Coronary artery (tissue), 2 donors: ENCODE results near the gene PODXL2.

Experiments
- DNase-seq: peaks from one replicate; pipeline ENCODE4 v3.0.0-alpha.2; 2017; ENCODE audit warnings: low spot score
- H3K27ac ChIP-seq, 2 donors: fragments of 200-600 bp; sonication (generic); one replicate each; pipeline ENCODE4 v1.5.1; 2016 to 2019
- H3K4me3 ChIP-seq: fragments of 200-600 bp; sonication (generic); 2 replicates; pipeline ENCODE4 v1.5.1; 2016; ENCODE audit warnings: mild to moderate bottlenecking, moderate library complexity
- TF ChIP-seq, protein P1 (sequence below): fragments of 200-600 bp; sonication (generic); IDR thresholded peaks from one replicate; pipeline ENCODE4 v1.5.1; 2019; ENCODE audit warnings: antibody characterized with exemption

Gene PODXL2

DNA sequence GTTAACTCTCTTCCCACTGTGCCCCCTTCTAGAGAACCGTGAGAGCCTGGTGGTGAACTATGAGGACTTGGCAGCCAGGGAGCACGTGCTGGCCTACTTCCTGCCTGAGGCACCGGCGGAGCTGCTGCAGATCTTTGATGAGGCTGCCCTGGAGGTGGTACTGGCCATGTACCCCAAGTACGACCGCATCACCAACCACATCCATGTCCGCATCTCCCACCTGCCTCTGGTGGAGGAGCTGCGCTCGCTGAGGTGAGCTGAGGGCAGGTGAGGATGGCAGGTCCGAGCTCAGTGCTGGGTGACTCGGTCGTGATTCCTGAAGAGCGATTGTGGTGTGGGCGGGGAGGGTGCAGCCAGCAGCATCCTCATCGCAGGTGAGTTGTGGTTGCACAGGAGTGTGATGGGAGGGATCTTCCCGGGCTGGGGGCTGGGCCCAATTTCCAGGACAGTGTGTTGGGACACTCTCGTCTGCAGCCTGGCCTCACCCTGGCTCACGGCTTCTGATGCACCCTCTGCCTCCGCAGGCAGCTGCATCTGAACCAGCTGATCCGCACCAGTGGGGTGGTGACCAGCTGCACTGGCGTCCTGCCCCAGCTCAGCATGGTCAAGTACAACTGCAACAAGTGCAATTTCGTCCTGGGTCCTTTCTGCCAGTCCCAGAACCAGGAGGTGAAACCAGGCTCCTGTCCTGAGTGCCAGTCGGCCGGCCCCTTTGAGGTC, 22.7 kb upstream of the PODXL2 start:
- H3K4me3 ChIP-seq = no peak overlapping the region
- no peak for DNase-seq
- TF ChIP-seq, protein P1, sequence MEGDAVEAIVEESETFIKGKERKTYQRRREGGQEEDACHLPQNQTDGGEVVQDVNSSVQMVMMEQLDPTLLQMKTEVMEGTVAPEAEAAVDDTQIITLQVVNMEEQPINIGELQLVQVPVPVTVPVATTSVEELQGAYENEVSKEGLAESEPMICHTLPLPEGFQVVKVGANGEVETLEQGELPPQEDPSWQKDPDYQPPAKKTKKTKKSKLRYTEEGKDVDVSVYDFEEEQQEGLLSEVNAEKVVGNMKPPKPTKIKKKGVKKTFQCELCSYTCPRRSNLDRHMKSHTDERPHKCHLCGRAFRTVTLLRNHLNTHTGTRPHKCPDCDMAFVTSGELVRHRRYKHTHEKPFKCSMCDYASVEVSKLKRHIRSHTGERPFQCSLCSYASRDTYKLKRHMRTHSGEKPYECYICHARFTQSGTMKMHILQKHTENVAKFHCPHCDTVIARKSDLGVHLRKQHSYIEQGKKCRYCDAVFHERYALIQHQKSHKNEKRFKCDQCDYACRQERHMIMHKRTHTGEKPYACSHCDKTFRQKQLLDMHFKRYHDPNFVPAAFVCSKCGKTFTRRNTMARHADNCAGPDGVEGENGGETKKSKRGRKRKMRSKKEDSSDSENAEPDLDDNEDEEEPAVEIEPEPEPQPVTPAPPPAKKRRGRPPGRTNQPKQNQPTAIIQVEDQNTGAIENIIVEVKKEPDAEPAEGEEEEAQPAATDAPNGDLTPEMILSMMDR = no peak
- no peak overlapping the region for H3K27ac ChIP-seq

DNA sequence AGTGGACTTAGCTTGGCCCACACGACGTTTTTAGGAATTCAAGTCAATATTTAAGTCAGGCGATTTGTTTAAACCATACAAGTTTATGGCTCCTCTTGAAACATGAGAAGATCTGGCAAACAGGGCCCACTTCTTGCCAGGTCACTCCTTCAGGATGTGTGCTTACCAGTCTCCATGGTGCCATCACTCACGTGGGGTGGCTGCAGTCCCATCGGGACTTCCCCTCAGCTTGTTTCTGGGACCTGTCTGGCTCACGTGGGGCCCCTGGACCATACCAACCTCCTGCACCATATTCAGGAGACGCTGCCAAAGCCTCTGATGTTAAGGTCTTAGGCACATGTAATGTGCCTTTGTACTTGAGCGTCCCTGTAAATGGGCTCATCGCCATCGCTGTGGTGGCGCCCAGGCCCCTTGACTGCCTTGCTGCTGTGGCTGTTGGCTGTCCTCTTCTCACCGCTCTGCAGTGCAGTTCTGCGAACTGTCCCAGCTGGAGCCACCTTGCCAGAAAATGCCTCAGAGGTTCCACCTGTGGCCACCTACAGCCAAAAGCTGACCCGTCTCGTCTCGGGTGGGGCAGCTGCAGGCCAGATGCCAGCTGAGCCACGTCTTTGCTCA, 21.9 kb upstream of the PODXL2 start:
- TF ChIP-seq, protein P1 = no peak
- H3K27ac ChIP-seq = no peak overlapping the region
- H3K4me3 ChIP-seq = no peak overlapping the region
- DNase-seq = no peak

GRCh38 chr3:127607675-127608361, 21.2 kb upstream of the PODXL2 start:
- DNase-seq = no peak
- Histone ChIP-seq H3K4me3 (no peak overlapping the region), H3K27ac (no peak overlapping the region)
- TF ChIP-seq, protein P1 = no peak

DNA sequence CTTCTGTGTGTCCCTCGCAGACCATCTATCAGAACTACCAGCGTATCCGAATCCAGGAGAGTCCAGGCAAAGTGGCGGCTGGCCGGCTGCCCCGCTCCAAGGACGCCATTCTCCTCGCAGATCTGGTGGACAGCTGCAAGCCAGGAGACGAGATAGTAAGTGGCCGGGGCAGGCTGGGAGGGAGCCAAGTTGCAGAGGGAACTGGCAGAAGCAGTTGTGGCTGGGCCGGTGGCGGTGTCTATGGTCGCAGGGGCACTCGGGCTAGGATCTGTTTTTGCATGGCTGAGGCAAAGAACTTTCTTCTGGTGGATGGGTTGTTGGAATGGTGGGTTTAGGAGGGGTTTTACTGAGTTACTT, 20.6 kb upstream of the PODXL2 start:
- H3K27ac ChIP-seq = no peak overlapping the region
- TF ChIP-seq, protein P1 = no peak
- no peak for DNase-seq
- H3K4me3 ChIP-seq = no peak overlapping the region

DNA sequence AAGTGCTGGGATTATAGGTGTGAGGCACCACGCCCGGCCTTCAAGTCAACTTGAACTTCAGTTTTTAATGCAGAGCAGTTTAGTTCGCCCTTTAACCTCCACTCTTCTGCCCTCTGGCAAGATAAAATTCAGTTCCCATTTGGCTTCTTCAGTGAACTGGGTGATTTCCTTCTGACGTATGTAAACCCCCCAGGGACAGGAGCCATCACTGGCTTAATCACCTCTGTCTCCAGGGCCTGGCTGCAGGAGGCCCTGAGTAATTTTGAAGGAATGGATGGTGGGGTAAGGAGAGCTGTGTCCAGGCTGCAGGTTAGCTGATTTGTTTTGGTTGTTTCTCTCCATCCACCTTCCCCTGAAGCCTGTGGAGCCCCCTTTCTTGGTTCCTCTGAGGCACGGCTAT, 18.9 kb upstream of the PODXL2 start:
- no peak overlapping the region for H3K4me3 ChIP-seq
- TF ChIP-seq, protein P1 = no peak

GRCh38 chr3:127611251-127611650, 17.7 kb upstream of the PODXL2 start:
- DNase-seq = no peak
- TF ChIP-seq, protein P1 = no peak
- H3K27ac ChIP-seq = no peak overlapping the region
- no peak overlapping the region for H3K4me3 ChIP-seq

More for the DNA sequence above, 18.9 kb upstream of the PODXL2 start:
- no peak overlapping the region for H3K27ac ChIP-seq
- DNase-seq = no peak
